Measurements from ENCODE around the gene HYAL1.
"Not testable (repeated sequence)": the region's sequence is repeated elsewhere in the genome, so short reads cannot be mapped to it uniquely, and the experiment has no call there.

The HYAL1 gene

GRCh38 chr3:50318163-50318562 is 14.8 kb upstream of the HYAL1 start:
- DNase-seq: no peak

- no peak for DNase-seq
These were observed 13.9 kb upstream of the HYAL1 start for GRCh38 chr3:50317300-50317699.

GRCh38 chr3:50316657-50317242 is 13.4 kb upstream of the HYAL1 start:
- DNase-seq: no peak

- DNase-seq: no peak
These were observed 11.4 kb upstream of the HYAL1 start for GRCh38 chr3:50314816-50315215.

- no peak for DNase-seq
These were observed 11.0 kb upstream of the HYAL1 start for GRCh38 chr3:50314342-50314741.

- not testable (repeated sequence) for DNase-seq
These were observed 8.7 kb upstream of the HYAL1 start for GRCh38 chr3:50312041-50312440.

GRCh38 chr3:50304601-50305000 is 1.2 kb upstream of the HYAL1 start:
- no peak for DNase-seq

GRCh38 chr3:50302095-50303012 is 1.0 kb downstream of the HYAL1 start:
- DNase-seq: no peak

- no peak for DNase-seq
These were observed 2.6 kb downstream of the HYAL1 start for GRCh38 chr3:50300681-50301254.

- DNase-seq: no peak
These were observed 3.3 kb downstream of the HYAL1 start for GRCh38 chr3:50299929-50300680.

GRCh38 chr3:50299638-50299928 is 3.8 kb downstream of the HYAL1 start:
- no peak for DNase-seq

GRCh38 chr3:50298836-50299637 is 4.3 kb downstream of the HYAL1 start, which contains the start of the genes HYAL3 and NAA80:
Gene HYAL3 (minus strand): TSS chr3:50299405. CDS start chr3:50295602, 3,803 bp downstream.
Gene NAA80 (minus strand): TSS chr3:50299405. CDS start chr3:50297463, 1,942 bp downstream.
- DNase-seq: peak; percentile 92

GRCh38 chr3:50297896-50298725 is 5.3 kb downstream of the HYAL1 start:
- DNase-seq: no peak

GRCh38 chr3:50297384-50297775 is 6.0 kb downstream of the HYAL1 start:
- no peak for DNase-seq

- no peak for DNase-seq
These were observed 6.5 kb downstream of the HYAL1 start for GRCh38 chr3:50296721-50297383.

GRCh38 chr3:50295553-50296431 is 7.6 kb downstream of the HYAL1 start:
- DNase-seq: no peak

- DNase-seq: no peak
These were observed 8.6 kb downstream of the HYAL1 start for GRCh38 chr3:50294492-50295403.

GRCh38 chr3:50294089-50294488 is 9.3 kb downstream of the HYAL1 start:
- DNase-seq: no peak
